ENCODE data around the gene PRKAR1B.

PRKAR1B gene

GRCh38 chr7:739983-740942 lies 13.2 kb upstream of the PRKAR1B start:
- DNase-seq = no peak

DNA sequence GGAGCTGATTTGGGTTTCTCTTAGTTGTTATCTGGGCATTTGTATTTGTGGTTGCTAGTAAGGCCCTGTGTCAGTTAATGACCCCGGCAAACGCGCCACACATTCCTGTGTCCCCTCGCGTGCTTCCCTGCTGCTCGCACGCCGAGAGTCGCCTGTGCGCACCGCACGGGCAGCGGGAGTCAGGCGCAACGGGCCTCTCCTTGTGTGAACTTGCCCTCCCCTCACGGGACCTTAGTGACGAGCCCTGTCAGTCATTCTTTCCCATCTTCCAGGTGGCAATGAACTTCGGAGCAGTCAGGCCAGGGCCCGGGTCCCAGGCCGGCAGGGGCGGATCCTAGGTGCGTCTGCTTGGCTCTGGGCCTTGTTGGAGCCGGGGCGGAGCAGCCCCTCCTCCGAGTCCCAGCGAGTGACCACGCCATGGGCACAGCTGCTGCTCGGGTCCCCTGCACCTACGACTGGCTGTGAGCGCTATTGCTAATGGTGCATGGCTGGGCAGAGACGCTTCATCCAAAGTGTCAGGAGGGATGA lies 12.4 kb upstream of the PRKAR1B start:
- no peak for DNase-seq

- DNase-seq = no peak
Measured at GRCh38 chr7:738723-739454, 11.8 kb upstream of the PRKAR1B start.

DNA sequence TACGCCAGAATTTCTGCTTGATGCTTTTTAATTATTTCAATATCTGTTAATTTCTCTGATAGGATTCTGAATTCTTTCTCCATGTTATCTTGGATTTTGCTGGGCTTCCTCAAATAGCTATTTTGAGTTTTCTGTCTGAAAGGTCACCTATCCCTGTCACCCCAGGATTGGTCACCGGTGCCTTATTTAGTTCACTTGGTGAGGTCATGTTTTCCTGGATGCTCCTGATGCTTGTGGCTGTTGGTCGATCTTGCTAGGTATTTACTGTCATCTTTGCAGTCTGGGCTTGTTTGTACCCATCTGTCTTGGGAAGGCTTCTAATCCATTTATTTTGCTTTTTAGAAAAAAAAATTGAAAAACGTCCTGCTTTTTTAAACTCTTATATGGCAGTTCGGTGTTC lies 11.2 kb upstream of the PRKAR1B start:
- no peak for DNase-seq

- DNase-seq = no peak
Measured at GRCh38 chr7:734808-735207, 7.7 kb upstream of the PRKAR1B start.

GRCh38 chr7:734214-734613 lies 7.1 kb upstream of the PRKAR1B start:
- no peak for DNase-seq

- DNase-seq = no peak
Measured at GRCh38 chr7:732556-732955, 5.5 kb upstream of the PRKAR1B start.

- DNase-seq = peak; percentile 44
Measured at GRCh38 chr7:732094-732541, 5.0 kb upstream of the PRKAR1B start.

DNA sequence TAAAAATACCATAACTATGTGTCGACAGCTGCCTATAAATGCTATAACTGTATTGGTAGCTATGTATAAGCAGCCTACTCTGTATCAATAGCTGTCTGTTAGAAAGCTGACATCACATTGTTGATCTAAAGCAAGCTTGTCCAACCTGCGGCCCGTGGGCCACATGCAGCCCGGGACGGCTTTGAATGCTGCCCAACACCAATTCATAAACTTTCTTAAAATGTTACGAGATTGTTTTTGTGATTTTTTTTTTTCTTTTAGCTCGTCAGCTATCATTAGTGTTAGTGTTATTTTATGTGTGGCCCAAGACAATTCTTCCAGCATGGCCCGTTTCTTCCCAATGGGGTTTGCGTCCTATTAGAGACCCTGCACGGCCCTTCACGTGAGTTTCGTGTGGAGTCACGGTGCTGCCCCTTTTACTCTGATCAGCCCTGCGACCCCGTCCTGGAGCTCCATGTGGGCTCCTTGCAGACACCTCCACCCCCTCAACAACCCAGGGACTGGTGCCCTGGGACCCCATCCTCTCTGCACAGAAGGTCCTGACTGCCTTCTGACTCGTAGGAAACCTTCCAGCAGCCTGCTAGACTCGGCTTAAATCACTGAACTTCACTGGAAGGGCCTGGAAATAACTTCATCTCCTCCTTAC lies 4.5 kb upstream of the PRKAR1B start:
- DNase-seq = no peak

DNA sequence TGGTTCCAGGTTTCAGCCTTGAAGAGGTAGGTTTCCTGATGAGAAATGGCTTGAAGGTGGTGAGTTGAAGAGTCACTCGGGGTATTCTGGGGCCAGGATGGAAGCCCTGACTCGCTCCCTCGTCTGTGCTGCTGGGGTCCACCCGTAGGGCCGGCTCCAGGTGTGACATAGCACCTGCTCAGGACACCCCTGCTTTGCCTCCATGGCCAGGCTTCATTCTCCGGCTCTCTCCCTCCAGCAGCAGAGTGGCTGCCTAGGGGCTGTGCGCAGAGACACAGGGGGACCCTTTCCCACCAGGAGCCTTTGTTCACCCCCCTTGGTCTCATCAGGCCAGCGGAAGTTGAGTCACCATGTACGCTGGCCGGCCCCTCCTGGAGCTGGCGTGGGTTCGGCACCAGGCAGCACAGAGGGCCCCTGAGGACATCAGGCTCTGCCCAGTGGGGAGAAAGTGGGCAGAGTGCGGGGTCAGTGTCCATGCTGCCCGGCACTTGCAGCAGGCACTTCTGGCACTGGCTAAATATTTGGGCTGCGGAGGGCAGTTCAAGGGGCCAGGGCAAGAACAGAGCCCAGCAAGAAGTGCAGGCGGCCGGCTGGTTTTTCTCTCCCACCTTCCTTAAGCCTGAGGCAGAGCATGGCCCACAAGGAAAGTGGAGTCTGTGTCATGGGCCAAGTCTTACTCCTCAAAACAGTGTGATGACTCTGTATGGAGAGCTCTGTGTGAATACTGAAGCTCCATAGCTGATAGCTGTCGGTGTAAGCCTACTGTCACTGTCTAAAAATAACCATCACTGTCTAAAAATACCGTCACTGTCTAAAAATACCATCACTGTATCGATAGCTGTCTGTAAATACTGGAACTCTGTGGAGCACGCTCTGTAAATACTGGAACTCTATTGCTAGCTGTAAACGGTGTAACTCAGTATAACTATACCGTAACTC lies 3.7 kb upstream of the PRKAR1B start:
- no peak for DNase-seq

DNA sequence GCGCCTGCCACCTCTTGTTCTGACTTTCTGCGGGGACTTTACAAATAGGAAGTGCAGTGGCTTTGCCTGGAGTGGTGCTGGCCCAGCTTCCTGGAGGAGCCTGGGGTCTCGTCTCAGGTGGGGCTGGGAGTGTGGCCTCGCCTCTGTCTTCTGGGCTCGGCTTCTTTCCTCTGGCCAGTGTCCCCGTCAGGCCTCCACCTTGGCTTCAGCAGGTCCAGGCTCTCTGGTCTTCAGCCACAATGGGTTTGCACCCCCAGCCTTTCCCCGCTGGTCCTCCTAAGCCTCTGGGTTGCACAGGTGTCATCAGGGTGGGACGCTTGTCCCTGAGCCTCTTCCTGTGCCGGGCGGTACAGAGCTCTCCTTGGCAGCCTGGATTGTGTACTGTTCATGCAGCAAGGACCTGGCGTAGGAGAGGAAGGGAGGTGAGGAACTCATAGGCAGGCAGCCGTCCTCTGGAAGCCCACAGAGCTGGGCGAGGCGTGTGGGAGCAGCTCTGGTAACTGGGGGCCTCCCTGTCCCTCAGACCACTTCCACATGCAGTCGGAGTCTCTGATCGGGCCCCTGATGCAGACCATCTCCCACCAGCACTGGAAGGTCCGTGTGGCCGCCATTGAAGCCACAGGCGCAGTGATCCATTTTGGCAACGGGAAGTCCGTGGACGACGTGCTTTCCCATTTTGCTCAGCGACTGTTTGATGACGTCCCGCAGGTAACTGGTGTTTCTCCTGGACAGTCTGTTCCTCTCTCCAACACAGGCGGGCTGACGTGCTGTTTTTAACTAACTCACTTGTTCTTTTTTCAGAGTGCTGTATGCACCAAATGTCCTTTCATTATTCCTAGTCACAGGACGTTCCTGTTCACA lies 2.3 kb upstream of the PRKAR1B start:
- DNase-seq = no peak

DNA sequence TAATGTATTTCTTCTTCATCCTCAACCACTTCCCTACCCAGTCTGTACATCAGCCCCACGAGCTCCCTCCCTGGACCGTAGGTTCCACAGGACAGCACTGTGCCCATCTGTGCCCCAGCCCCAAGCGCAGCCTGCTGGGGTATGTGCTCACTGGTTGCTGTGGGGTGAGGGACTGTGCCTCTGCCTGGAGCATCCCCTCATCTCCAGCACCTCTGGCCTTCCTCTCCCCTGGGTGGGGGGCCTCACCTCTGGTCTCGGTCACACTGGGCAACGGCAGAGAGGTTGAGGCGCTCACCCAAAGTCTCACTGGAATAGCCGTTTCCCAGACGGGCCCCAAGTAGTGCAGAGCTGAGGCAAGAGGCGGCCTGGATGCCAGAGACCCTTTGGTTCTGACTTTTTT lies 1.5 kb upstream of the PRKAR1B start:
- DNase-seq = no peak

DNA sequence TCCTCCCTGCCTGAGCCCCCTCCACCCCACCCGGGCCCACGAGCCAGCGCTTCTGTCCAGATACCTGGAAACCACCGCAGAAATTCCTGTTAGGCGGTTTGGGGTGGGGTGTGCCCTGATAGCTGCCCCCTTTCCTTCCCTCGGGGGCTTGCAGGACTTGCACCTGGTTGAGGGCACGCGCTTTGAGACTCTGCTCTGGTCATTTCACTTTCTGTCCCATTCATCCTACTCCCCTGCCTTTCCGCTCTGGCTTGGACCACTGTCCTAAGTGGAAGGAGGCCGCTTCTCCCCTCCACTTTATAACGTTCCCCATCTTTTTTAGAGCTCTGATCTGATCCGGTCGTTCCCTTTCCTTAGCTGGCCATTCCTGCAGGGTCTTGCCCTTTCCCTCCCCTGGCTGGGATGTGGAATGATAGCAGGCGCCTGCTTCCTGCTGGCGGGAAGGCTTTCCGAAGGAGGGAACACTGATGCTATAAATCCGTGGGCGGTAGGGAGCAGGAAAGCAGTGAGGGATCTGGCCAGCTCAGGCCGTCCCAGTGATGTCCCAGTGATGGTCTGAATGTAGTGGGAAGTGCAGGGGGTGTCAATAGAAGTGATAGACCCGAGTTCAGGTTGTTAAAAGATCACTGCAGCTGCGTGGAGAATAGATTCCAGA lies 852 bp upstream of the PRKAR1B start:
- DNase-seq = no peak

GRCh38 chr7:726854-727103 lies 302 bp downstream of the PRKAR1B start:
- DNase-seq = no peak

DNA sequence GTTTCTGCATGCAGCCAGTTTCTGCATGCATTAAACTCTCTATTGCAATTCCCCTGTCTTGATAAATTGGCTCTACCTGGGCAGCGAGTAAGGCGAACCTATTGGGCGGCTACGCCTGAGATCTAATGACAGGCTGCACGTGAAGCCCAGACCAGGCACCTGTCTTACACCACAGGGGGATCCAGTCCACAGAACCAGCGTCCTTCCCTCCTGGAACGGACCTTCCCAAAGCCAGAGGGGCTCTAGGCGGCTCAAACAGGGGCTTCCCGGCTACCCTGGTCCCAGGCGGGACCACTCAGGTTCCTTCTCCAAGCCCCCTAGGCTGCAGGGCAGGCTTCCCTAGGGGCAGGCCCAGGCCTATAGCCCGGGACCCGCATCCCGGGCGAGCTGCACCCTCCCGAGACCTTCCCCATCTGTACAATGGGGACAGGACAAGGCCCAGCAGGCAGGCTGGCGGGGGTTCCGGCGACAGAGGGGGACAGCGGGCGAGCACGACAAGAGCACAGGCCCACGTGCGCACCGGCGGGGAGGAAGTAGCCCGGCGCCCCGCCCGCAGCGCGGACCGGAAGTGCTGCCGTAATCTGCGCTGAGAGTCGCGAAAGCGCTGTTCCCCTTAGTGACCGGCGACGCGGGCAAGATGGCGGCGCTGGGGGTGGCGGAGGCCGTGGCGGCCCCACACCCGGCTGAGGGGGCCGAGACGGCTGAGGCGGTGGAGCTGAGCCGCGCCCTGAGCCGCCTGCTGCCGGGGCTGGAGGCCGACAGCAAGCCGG lies 812 bp downstream of the PRKAR1B start, which contains the start of gene DNAAF5:
DNAAF5 (plus strand) TSS at position 616 of the 770 bp plus-strand sequence; CDS start at position 638, 22 bp downstream.
- DNase-seq = peak; percentile 91

DNA sequence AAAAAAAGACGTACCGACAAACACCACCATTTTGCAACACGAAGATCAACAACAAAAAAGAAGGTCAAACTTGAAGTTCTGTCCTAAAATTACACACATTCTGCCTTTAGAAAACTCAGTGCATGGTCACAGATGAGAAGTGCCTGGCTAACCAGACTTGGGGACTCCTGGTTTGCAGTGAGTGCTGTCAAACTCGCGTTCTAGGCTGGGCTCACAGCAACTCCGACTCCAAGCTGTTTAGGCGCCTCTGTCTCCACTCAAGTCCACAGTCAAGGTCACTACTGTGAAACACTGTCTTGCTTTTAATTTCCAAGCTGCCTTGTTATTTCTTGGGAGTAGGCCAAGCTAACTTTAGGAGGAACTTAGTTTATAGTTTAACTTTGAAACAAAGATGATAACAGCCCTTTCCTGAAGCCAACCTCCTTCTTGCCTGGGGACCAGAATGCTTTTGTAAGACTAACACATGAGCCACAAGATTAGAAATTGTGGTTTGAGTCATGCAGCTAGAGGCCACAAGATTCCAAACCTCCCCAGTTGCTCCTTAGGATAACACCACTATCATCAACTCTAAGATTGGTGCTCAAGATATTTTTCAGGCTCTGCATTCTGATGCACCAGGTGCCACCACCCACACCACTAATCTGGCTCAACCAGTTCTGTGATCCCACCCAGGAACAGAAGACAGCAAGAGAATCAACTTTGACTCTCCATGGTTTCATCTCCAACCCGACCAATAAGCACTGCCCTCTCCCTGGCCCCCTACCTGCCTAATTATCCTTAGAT lies 1.7 kb downstream of the PRKAR1B start:
- no peak for DNase-seq

DNA sequence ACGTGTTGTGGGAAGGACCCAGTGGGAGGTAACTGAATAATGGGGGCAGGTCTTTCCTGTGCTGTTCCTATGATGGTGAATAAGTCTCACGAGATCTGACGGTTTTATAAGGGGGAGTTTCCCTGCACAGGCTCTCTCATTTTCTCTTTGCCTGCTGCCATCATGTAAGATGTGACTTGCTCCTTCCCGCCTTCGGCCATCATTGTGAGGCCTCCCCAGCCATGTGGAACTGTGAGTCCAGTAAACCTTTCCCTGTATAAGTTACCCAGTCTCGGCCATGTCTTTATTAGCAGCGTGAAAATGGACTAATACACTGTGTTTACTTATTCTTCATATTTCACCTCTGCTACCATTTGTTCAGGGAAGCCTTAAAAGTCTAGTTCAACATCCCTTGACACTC lies 2.8 kb downstream of the PRKAR1B start:
- no peak for DNase-seq

DNA sequence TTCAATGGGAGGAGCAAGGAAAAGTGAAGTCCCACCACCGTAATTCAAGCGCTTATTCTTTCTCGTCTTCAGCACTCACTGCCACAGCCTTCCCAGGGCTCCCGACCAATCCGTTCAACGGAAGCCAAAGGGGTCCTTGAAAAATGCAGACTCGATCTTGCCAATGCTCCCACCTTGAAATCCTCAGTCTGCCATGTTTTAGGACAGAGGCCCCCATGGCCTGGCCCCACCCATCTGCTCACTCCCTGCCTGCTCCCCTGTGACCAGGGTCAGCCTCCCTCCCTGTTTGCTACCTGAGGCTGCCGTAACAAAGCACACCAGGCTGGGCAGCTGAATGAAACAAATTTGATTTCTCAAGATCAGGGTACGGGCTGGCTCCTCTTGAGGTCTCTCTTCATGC lies 3.5 kb downstream of the PRKAR1B start:
- no peak for DNase-seq

- no peak for DNase-seq
Measured at GRCh38 chr7:721619-722248, 5.3 kb downstream of the PRKAR1B start.
